Activated naive CD4-positive, alpha-beta T cell treated with anti-CD3 and anti-CD28 coated beads, Interleukin-2, amount 50 U/mL, for 16 hours (primary cell): Measurements from ENCODE around the gene CDC73.
"Not testable (repeated sequence)": the region's sequence is repeated elsewhere in the genome, so short reads cannot be mapped to it uniquely, and the experiment has no call there.

Experiments
- DNase-seq: peaks from one replicate; pipeline ENCODE4 v3.0.0-alpha.2; 2020

The CDC73 gene

DNA sequence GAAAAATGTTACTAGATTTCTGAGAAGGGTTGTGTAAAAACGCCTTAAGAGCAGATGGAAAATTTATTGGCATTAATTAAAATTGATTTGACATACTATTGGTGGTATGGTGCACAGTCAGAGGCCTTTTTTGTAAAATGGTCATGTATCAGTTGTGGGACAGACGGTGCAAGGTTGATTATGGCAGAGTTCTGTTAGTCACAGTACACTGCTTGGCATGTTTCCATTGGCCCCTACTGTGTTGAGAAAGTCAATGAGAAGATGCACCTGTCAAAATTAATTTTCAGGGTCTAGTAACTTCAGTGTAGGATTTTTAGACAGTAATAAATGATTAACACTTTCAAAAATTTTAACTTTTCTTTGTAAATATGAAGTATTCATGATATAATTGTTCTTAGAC lies 60.2 kb downstream of the CDC73 start:
- DNase-seq: no peak

DNA sequence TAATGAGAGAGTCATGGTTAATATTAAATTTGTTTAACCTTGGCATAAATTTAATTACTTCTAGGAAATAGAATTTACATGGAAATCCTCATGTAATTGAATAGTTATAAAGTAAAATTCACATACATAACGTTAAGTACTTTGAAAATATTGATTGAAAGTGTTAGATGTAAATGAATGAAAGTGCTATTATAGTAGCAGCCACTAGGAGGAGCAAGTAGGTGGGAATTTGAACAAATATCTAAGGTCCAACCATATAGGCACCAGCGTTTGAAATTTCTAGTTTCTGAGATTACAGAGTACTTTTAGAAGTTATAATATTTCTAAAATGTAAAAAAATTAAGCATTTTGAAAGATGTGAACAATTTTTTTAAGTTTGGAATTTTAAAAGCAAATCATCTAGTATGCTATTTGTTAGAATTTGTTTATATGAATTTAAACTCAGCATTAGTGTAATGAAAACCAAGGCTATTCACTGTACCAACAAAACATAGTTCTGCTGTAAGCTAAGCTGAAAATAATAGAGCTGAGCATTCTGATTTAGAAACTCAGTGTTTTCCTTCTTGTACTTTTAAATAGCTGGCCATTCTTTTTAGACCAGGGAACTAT lies 61.3 kb downstream of the CDC73 start:
- no peak for DNase-seq

DNA sequence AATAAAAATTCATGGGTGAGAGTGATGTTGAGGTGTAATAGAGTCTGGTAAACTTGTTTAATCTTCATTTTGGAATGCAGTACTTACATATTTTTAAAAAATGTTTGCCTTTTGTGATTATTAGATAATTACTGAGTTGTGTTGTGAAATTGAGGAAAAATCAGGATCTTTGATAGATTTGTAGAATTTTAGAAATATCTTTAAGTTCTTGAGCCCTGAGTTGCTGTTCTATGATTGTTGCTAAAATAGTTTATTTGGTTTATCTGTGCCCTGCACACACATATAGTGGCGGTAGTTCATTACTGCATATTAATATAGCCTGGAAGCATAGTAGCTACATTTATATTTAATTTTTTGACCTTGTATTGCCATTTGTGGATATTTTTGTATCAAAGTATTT lies 62.9 kb downstream of the CDC73 start:
- no peak for DNase-seq

DNA sequence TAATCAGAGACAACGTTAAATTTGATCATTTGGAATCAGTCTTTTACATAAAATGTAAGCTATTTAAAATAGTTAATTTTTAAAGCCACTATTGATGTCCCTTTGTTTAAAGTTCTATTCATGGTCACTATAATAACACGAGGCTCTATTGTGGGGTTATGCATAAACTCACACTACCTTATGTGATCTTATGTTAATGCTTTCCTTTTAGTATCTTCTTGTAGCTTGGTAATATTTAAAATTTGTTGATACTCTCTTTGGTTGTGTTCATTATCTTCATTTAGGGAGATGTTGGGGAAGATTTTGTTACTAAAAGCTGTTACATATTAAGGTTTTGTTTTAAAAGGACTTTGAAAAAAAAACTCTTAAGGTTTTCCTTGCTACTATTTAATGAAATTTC lies 63.4 kb downstream of the CDC73 start:
- no peak for DNase-seq

DNA sequence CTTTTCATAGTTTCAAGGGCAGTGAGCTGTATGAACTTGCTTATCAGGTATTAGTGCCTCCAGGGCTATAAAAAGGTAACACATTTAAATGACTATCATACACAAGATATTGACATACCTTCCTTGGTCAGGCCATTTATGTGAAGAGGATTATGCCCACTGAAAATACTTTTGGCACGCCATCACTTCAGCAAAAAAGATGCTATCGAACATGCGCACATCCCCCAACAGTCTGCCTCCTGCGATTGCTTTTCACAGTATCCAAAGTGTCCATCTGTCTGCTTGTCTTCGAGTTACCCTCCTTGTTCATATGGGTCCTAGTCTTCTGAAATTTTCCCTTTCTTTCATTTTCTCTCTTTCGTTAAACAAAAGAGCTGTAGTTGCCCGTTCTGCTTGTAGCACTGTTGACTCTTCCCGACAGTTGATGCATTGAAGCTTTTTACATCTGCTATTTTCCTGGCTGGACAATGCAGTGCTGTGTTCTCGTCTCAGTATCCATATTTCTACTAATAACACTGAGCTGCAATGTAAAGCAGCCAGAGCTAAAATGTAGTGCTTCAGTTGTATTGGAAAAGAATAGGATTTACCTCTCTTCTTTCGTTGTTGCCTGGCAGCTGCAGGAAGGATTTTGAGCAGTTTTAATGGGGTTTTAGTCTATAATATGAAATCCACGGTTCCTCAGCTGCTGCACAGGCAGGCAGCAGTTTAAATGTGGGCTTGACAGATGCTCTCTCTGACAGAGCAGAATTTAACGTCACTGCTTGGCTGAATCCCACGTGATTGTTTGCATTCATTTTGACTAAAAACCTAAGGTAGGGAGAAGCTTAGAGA lies 64.3 kb downstream of the CDC73 start, which contains the start of gene B3GALT2:
Gene B3GALT2, minus strand, starts transcription at position 713 of the 831 bp plus-strand sequence. CDS start 5,051 bp downstream, outside the sequence.
- no peak for DNase-seq

DNA sequence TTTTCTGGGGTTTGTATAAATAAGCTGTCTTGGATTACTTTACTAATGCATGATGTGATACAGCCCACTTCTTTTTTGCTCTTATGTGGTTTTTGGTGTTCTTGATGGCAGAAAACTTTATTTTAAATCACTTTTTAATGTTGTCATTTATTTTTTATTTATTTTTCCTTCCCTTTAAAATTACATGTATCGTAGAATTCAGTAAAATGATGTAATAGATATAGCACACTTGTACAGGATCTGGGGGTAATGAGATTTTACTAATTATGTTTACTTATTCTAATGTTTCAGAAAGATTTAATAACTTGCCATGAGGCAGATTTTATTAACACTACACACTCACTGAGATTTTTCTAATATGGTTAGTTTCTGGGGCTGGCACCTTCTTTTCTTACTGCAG lies 65.3 kb downstream of the CDC73 start:
- DNase-seq: no peak

DNA sequence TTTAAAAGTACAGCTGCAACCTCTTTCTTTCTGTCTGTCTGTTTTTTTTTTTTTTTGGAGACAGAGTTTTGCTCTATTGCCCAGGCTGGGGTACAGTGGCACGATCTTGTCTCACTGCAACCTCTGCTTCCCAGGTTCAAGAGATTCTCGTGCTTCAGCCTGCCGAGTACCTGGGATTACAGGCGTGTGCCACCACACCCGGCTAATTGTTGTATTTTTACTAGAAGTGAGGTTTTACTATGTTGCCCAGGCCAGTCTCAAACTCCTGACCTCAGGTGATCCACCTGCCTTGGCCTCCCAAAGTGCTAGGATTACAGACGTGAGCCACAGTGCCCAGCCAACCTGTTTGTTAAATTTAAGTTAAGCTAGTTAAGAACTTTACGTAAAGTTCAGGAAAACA lies 67.1 kb downstream of the CDC73 start:
- DNase-seq: not testable (repeated sequence)

DNA sequence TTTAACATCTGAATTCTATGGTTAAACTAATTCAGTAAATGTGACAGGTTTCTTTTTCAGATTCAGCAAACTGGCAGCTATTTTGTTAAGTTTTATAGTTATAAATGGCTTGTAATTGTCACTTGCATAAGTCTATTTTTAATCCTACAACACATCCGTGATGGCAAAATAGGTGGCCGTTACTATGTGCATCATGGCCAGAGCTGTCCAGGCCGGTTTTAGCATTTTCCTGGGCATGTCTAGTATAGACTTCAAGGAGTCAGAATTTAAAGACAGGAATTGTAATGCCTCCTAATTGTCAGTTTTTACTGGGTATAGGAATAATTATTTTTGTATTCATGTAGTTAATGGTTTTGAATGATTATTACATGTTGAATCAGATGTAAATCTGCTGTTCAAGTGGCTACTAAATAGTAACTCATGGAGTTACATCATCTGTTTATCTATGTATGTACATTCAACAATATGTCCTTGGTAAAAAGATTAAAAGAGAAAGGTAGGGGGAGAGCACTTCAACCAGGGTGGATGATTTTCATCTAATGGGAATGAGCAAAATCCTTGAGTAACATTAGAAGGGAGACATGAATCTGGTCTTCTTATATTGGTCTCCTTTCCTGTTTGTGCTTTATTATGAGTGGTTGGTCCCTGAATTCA lies 67.7 kb downstream of the CDC73 start:
- no peak for DNase-seq

DNA sequence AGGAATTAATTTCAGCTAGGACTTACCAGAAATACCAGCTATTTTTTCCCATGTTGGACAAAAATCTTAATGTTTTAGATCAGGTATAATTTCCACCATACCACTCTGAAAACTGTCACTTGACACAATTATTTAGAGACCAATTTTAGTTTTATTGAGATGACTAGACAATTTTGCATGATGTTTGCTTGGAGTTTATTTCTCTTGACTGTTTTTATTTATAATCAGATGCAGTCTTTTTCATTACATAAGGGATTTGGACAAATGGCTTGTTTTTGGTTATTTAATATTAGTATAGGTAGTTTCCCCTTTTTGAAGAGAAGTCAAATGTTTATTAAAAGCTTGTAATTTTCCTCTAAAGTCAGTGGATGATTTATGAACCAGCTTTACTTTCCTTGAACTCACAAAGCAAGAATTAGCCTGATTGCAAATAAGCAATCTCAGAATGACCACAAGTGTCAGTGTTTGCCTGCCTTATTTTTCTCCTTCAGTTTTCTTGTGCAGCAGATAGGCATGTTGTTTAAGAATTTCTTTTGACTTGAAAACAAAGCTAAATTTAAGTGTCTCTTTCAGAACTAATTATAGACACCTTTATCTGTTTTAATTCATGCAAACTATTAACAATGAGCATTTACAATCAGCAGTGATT lies 68.4 kb downstream of the CDC73 start:
- DNase-seq: no peak

DNA sequence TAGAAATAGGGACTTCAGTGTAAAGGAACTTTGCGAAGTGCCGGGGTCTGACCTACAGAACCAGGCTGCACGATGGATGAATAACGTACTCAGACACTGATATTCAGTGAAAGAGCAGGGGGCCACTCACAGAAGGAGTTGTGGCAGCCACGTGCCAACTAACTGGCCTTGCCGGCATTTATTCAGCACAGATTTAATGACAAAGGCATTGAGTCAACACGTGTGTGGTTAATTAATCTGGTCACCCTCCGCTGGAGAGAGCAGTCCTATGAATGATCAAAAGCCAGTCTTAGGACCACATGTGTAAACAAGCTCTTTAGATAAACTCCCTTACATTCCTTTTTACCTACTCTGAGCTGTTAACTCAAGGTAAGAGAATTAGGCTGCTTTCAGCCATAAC lies 70.8 kb downstream of the CDC73 start:
- DNase-seq: no peak

DNA sequence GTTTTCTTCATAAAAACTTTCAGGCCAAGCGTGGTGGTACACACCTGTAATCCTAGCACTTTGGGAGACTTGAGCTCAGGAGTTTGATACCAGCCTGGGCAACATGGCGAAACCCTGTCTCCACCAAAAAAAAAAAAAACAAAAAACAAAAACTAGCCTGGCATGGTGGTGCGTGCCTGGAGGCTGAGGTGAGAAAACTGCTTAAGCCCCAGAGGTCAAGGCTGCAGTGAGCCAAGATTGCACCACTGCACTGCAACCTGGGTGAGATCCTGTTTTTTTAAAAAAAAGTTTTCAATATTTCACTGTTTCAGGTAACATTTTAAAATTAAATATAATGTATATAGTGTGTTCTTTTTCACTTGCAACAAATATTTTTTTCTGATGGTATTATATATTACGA lies 78.1 kb downstream of the CDC73 start:
- DNase-seq: no peak

DNA sequence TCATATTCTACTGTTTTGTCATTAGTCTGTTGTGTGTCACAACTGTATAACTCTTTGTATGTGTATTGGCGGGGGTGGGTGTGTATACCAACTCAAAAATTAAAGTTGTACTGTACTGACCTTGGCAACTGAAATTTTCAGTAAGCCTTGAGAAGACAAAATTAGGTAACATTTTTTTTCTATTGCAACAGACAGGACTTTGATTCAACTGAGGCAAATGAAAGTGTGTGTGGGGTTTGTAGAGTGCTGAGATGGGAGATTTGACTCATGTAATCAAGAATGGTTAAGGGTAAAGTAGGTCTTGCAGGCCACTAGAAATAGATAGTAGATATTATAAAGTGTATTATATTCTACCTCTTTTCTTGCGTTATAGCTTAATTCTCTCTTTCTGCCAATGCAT lies 79.2 kb downstream of the CDC73 start:
- DNase-seq: no peak

DNA sequence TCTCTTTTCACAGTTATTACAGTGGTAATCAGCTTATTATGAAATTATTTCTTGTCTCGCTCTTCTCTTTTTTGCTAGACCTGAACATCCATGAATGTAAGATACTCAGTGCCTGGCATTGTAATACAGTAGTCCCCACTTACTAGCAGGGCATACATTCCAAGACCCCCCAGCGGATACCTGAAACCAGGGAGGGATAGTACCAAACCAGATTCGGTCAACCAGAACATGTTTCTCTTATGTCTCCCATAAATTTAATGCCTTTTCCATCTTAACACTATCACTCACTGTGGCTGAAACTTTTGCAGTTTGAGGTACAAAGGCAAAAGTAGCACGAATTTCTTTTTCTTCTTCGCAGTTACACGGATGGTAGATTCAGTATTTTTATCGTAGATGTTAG lies 89.2 kb downstream of the CDC73 start:
- no peak for DNase-seq

DNA sequence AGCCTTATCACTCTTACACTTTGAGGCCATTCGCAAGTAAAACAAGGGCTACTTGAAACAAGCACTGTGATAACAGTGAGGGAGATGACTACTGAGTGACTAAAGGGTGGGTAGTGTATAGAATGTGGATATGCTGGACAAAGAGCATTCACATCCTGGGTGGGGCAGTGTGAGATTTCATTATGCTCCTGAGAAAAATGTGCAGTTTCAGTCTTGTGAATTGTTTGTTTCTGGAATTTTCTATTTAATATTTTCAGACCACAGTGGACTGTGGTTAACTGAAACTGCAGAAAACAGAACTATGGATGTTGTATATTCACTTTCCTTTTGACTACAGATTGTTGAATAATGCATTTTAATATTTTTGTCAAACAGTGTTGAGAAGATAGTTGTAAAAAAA lies 89.7 kb downstream of the CDC73 start:
- no peak for DNase-seq

DNA sequence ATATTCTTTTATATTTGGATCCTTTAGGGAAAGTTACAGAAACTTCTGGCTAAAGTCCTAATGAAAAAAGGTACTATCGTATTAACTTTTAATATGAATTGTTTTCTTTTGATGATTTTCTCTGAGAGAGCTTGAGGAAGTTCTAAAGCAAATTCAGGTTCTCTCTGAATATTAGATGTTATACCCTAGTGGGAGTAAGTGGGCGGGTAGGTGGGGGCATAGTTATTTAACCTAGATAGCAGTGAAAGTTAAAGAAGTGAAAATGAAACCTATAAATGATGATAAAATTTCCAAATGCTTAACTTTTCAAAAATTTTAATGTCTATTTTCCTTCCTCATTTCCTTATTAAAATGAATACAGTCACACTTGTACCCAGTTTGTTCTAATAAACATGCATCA lies 90.8 kb downstream of the CDC73 start:
- no peak for DNase-seq

DNA sequence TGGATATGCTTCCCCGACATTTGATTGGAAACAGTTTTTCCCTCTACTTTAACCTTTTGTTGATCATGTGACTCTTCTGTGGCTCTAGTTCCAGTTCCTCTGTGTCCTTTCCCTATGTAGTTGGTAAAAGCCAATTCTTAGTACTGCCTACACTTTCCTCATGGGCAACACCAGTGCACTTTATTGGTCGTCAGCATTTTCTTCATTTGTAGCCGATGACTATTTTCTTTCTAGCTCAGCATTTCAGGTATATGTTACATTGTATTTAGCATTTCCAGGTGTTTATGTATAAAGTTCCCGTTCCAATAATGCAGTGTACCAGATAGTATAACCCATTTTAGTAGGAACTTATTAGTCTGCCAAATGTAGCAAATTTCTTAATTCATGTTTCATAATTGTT lies 92.2 kb downstream of the CDC73 start:
- DNase-seq: no peak

DNA sequence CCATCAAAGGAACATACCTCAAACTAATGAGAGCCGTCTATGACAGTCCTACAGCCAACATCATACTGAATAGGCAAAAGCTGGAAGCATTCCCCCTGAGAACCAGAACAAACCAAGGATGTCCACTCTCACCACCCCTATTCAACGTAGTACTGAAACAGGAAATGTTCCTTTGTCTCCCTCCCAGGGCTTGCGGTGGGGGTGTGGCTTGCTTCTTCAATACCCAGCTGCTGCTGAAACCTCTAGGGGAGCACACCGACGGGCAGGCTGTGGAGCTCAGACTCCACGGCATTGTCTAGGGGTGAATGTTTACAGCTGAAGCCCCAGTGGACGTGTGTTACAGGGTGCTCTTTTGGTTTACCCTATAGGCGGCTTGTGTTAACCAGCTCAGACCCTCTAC lies 95.1 kb downstream of the CDC73 start:
- DNase-seq: no peak

DNA sequence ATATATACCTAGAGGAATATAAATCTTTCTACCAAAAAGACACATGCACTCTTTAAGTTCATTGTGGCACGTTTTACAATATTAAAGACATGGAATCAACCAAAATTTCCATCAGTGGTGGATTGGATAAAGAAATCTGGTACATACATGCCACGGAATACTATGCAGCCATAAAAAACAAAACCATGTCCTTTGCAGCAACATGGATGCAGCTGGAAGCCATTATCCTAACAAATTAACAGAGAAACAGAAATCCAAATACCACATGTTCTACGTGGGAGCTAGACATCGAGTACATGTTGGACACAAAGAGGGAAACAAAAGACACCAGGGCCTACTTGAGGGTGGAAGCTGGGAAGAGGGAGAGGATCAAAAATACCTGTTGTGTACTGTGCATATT lies 97.6 kb downstream of the CDC73 start:
- DNase-seq: no peak

DNA sequence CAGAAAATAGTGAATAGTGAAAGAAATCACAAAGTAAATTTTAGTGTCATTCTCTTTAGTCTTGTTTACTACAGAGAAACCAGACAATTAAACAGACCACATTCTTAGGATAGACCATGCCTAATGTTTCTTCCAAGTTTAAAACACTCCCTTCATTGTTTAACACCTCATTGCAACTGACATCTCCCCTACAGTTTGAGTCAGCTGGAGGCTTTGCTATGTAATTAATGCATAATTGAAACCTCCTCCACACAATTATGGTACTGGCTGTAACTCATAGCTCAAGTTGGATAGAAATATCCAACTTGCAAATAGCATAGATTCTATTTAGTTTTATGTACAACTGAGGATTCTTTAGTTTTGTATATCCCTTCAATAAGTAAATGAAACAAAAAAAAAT lies 99.8 kb downstream of the CDC73 start:
- DNase-seq: no peak

DNA sequence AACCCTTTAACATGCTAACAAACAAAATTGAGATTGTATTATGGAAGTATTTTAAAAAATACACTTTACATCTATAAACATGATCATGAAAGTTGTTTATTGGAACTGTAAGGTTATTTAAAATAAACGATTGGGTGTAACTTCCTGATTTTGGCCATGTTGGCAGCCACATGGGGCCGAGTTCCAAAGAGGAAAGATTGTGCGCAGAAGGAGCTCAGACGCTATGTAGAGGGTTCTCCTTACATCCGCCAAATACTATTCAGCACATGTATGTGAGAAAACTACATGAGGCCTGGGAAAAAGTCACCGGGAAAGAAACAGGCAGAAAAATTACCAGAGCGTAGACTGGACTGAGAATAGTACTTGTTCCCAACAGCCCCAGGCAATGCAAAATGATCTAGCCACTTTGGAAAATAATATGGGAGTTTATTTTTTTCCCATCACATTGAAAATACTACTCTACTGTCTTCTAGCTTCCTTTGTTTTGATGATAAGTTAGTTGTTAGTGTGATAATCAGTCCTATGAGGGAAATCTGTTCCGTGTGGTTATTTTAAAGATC lies 100.3 kb downstream of the CDC73 start:
- DNase-seq: no peak

DNA sequence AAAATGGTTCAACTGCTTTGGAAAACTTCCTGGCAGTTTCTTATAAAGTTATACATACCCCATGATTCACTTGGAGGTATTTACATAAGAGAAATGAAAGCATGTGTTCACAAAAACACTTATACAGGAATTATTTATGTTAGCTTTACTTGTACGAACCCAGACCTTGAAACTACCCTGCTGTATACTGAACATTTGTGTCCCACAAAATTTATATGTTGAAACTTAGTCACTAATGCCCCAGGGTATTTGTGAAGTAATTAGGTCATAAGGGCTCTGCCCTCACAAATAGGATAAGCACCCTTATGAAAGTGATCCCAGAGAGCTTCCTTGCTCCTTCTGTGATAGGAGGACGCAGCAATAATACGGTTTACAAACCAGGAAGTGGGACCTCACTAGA lies 107.3 kb downstream of the CDC73 start:
- no peak for DNase-seq

DNA sequence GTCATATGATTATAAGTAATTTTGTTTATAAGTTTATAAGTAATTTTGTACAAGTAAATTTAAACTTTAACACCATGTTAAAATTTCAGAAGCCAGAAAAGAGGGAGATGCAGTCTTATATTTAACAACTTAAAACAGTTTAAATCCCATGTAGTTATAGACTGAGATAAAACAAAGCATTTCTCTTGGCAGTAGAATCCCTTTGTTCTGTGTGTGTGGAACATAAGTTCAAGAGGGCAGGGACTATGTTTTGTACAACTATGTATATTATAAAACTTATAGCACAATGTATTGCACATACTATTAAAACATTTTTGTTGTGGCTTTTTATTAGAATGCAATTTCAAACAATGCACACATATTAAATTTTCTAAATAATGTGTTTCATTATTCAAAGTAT lies 109.3 kb downstream of the CDC73 start:
- DNase-seq: not testable (repeated sequence)

DNA sequence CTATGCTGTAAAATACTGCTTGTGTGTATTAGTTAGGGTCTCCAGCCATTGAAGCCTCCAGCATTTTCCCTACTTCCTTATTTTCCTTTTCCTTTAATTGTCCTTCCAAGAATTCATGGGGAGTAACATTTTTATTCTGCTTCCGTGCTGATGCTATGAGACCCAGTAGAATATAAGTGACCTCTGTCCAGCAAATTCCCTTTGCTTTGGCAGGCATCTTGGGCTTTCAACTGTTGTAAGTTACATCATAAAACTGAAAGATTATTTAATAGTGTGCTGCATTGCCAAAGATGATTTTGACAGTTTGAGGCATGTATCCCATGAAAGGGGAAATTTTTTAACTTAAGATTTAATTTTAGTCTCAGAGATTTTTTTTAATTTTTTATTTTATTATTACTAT lies 112.7 kb downstream of the CDC73 start:
- DNase-seq: no peak
